ENCODE measurements around the gene MSH2. TPM values are rescaled to one million over a fixed set of nuclear protein-coding genes. Genes with fewer than 3 reads are reported as not detected.

MSH2 gene
- total RNA-seq, 4 donors from 2014 or later, result 8.2 to 15.3 (median 14.2) TPM

- Histone ChIP-seq H3K4me3 (no peak overlapping the region), H3K36me3 (peaks cover 0 to 57% (median 10%) of the 10 kb centered on the region in 3 donors), H3K27me3 (no peaks in the 10 kb centered on the region), H3K27ac (no peak overlapping the region), H3K4me1 (no peaks in the 10 kb centered on the region), H3K9me3 (no peaks in the 10 kb centered on the region)
- DNase-seq (ENCODE audit: low spot score in 2 of 2), result no peak
- TF ChIP-seq CTCF (IDR thresholded peaks at IDR 0.05), result no peak
- TF ChIP-seq POLR2A (IDR thresholded peaks at IDR 0.05), result no peak
- TF ChIP-seq EP300 (IDR thresholded peaks at IDR 0.05), result no peak
- WGBS, 2 donors, result 93 to 96% methylated on average over 5 of the region's 5 CpGs
Observed at GRCh38 chr2:47471429-47472116, 68.6 kb downstream of the MSH2 start.

GRCh38 chr2:47479863-47480262 lies 76.9 kb downstream of the MSH2 start:
- Histone ChIP-seq H3K4me1 (no peaks in the 10 kb centered on the region), H3K27ac (no peak overlapping the region), H3K9me3 (no peaks in the 10 kb centered on the region), H3K4me3 (no peak overlapping the region), H3K27me3 (no peaks in the 10 kb centered on the region), H3K36me3 (peaks cover 0 to 43% (median 0%) of the 10 kb centered on the region in 3 donors)
- 100% methylated on average over 1 of the region's 1 CpG for WGBS, 2 donors
- TF ChIP-seq EP300 (IDR thresholded peaks at IDR 0.05) (no peak), POLR2A (IDR thresholded peaks at IDR 0.05) (no peak), CTCF (IDR thresholded peaks at IDR 0.05) (no peak)
- no peak for DNase-seq (ENCODE audit: low spot score in 2 of 2)

DNA sequence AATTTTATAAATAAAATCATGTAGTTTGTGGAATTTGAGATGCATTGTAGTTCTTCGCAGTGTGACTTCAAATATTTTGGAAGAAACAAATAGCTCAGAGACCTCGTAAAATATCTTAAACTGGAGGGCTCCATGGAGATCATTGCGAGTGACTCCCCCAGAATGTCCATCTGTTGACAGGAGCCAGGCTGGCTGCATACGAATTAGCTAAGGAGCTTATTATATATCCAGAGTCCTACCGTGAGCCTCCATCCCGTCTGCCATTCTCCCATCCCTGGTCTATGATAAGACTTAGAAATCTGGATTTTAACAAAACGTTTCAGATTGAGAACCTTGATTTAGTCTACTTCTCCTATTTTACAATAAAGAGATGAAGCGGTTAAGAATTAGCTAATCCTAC lies 80.2 kb downstream of the MSH2 start:
- no peak overlapping the region for H3K4me3 ChIP-seq
- H3K9me3 ChIP-seq, result no peaks in the 10 kb centered on the region
- no peak for TF ChIP-seq POLR2A (IDR thresholded peaks at IDR 0.05)
- TF ChIP-seq CTCF (IDR thresholded peaks at IDR 0.05), result no peak
- TF ChIP-seq EP300 (IDR thresholded peaks at IDR 0.05), result no peak
- WGBS, 2 donors, result 94 to 95% methylated on average over 8 of the region's 8 CpGs
- peaks cover 0 to 3% (median 0%) of the 10 kb centered on the region in 4 donors for H3K4me1 ChIP-seq
- peaks cover 0 to 27% (median 0%) of the 10 kb centered on the region in 3 donors for H3K36me3 ChIP-seq
- H3K27me3 ChIP-seq, result no peaks in the 10 kb centered on the region
- no peak for DNase-seq (ENCODE audit: low spot score in 2 of 2)
- H3K27ac ChIP-seq, result no peak overlapping the region

DNA sequence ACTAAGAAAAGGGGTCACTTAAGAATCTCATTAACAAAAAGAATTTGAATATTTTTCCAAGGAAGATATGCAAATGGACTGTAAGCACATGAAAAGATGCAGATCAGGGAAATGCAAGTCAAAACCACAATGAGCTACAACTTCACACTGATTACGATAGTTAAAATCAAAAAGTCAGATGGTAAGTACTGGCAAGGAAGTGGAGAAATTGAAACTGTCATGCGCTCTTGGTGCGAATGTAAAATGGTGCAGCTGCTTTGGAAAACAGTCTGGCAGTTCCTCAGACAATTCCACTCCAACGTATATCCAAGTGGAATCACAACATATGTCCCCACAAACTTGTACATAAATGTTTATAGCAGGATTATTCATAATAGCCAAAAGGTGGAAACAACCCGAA lies 81.4 kb downstream of the MSH2 start:
- Histone ChIP-seq H3K27ac (no peak overlapping the region), H3K4me3 (no peak overlapping the region), H3K9me3 (no peaks in the 10 kb centered on the region), H3K27me3 (no peaks in the 10 kb centered on the region), H3K4me1 (peaks cover 0 to 4% (median 0%) of the 10 kb centered on the region in 4 donors), H3K36me3 (peaks cover 0 to 19% (median 0%) of the 10 kb centered on the region in 3 donors)
- no peak for DNase-seq (ENCODE audit: low spot score in 2 of 2)
- no peak for TF ChIP-seq CTCF (IDR thresholded peaks at IDR 0.05)
- no peak for TF ChIP-seq POLR2A (IDR thresholded peaks at IDR 0.05)
- TF ChIP-seq EP300 (IDR thresholded peaks at IDR 0.05), result no peak
- WGBS, 2 donors, result 88 to 98% methylated on average over 5 of the region's 5 CpGs

DNA sequence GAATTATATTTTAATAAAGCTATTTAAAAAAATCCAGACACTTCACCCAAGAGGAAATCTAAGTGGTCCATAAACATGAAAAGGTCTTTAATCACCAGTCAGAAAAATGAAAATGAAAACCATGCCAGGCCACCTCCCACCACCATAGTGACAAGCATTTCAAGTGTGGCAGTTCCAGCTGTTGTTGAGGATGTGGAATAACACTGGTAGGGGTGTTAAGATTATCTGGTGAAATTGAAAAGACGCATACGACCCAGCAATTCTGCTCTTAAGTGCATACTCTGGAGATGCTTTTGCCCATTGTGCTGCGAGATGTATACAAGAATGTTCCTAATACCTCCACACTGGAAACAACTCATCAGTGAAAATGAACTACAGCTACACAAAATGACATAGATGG lies 82.2 kb downstream of the MSH2 start:
- TF ChIP-seq POLR2A (IDR thresholded peaks at IDR 0.05) (no peak), CTCF (IDR thresholded peaks at IDR 0.05) (no peak), EP300 (IDR thresholded peaks at IDR 0.05) (no peak)

More for the DNA sequence above, 82.2 kb downstream of the MSH2 start:
- Histone ChIP-seq H3K36me3 (peaks cover 0 to 19% (median 0%) of the 10 kb centered on the region in 3 donors), H3K27ac (no peak overlapping the region), H3K4me3 (no peak overlapping the region), H3K27me3 (no peaks in the 10 kb centered on the region), H3K4me1 (peaks cover 0 to 8% (median 0%) of the 10 kb centered on the region in 4 donors), H3K9me3 (no peaks in the 10 kb centered on the region)
- 88 to 89% methylated on average over 3 of the region's 3 CpGs for WGBS, 2 donors
- no peak for DNase-seq (ENCODE audit: low spot score in 2 of 2)

All from tibial nerve (tissue), 4 donors.